GM12878 (cell line): ENCODE data around the gene PANX2. TPM values are rescaled to one million over a fixed set of nuclear protein-coding genes. Genes with fewer than 3 reads are reported as not detected.

Experiments
- ATAC-seq: fragments of 200-7000 bp; cut with Tn5 transposase; 3 replicates; pipeline ENCODE4 v1.9.1; 2020; ENCODE audit warnings: mild to moderate bottlenecking, moderate library complexity
- BruUV-seq: library from RNA; stranded (reverse); fragments of 400-500 nt; replicated peaks from 2 replicates; lab custom pipeline; 2021; lab: Mats Ljungman, UMichigan
- CTCF ChIA-PET: fragments of 300-600 bp; sonication (Branson Sonifier 250); formaldehyde crosslinking; extraction: SDS; loops from one replicate; lab custom pipeline; 2021; ENCODE audit warnings: inconsistent platforms; lab: Yijun Ruan, JAX
- POLR2A ChIA-PET: fragments of 350-600 bp; formaldehyde crosslinking; extraction: SDS; loops from one replicate; lab custom pipeline; 2021; ENCODE audit warnings: inconsistent platforms; lab: Charles Lee
- RAD21 ChIA-PET: fragments of 300-600 bp; sonication (Branson Sonifier 250); formaldehyde crosslinking; loops from one replicate; lab custom pipeline; 2023; ENCODE audit warnings: antibody characterized with exemption; ENCODE audit not compliant: unreplicated experiment; lab: Charles Lee
- SMC1A ChIA-PET: fragments of 300-600 bp; sonication (Branson Sonifier 250); formaldehyde crosslinking; loops from one replicate; lab custom pipeline; 2023; ENCODE audit not compliant: unreplicated experiment, uncharacterized antibody; lab: Charles Lee
- DNase-seq: peaks from one replicate; pipeline ENCODE4 v3.0.0-alpha.2; 2011; ENCODE audit warnings: low read depth, low spot score
- FAIRE-seq: peaks from 3 replicates; lab custom pipeline; 2011; peaks lifted over from hg19 to GRCh38; lab: Jason Lieb, UNC
- H2AFZ ChIP-seq: 2 replicates; pipeline ENCODE4 v1.6.0; 2011; ENCODE audit warnings: low read depth, low read length, control low read depth; ENCODE audit not compliant: control insufficient read depth
- H3K27ac ChIP-seq: 2 replicates; pipeline ENCODE4 v1.5.1; 2011; ENCODE audit warnings: control low read depth; ENCODE audit not compliant: control insufficient read depth, insufficient read depth
- H3K27me3 ChIP-seq, 2 experiments: replicated peaks in 1 of 2; 2 replicates each; pipeline versions ENCODE4 v1.6.0 to v1.6.1; 2011; ENCODE audit warnings: low read length in 1 of 2; ENCODE audit not compliant: control insufficient read depth in 2 of 2, insufficient read depth in 2 of 2
- H3K36me3 ChIP-seq, 2 experiments: 2 replicates each; pipeline ENCODE4 v1.5.1; 2011; ENCODE audit warnings: low read length in 1 of 2; ENCODE audit not compliant: control insufficient read depth in 2 of 2, insufficient read depth in 2 of 2
- H3K4me1 ChIP-seq: 2 replicates; pipeline ENCODE4 v1.6.1; 2011; ENCODE audit warnings: mild to moderate bottlenecking, low read length, moderate library complexity, mixed read lengths; ENCODE audit not compliant: control insufficient read depth, insufficient read depth
- H3K4me2 ChIP-seq: 2 replicates; pipeline ENCODE4 v1.6.0; 2011; ENCODE audit warnings: control low read depth; ENCODE audit not compliant: control insufficient read depth, insufficient read depth
- H3K4me3 ChIP-seq: fragments of 200-600 bp; sonication (generic); 2 replicates; pipeline ENCODE4 v1.5.1; 2016
- H3K79me2 ChIP-seq: 2 replicates; pipeline ENCODE4 v1.6.0; 2011; ENCODE audit warnings: low read length; ENCODE audit not compliant: control insufficient read depth, insufficient read depth
- H3K9ac ChIP-seq: 2 replicates; pipeline ENCODE4 v1.8.0; 2011; ENCODE audit warnings: low read length, control low read depth, mixed read lengths; ENCODE audit not compliant: control insufficient read depth, insufficient read depth
- H3K9me3 ChIP-seq: replicated peaks from 3 replicates; pipeline ENCODE4 v1.5.1; 2011; ENCODE audit warnings: mild to moderate bottlenecking, low read length; ENCODE audit not compliant: control insufficient read depth, insufficient read depth
- H4K20me1 ChIP-seq: 2 replicates; pipeline ENCODE4 v1.6.0; 2011; ENCODE audit not compliant: control insufficient read depth, insufficient read depth
- MEF2B ChIP-seq: fragments of 450-650 bp; IDR thresholded peaks from 2 replicates; pipeline ENCODE4 v1.6.1; 2018; ENCODE audit warnings: mild to moderate bottlenecking, moderate library complexity; ENCODE audit not compliant: partially characterized antibody, poor library complexity, severe bottlenecking
- SREBF1 ChIP-seq: IDR thresholded peaks from 2 replicates; pipeline ENCODE4 v1.6.1; 2012; ENCODE audit warnings: mild to moderate bottlenecking, low read length
- WRNIP1 ChIP-seq: IDR thresholded peaks from 2 replicates; pipeline ENCODE4 v1.6.1; 2011; ENCODE audit warnings: low read depth, low read length, improper control_type of control experiment, borderline replicate concordance
- WGBS: methylation state at CpG from one replicate; pipeline ENCODE4 v1.1.6; 2016; ENCODE audit warnings: low lambda C conversion rate; ENCODE audit not compliant: insufficient replicate concordance, insufficient coverage; ENCODE audit errors: missing lambda C conversion rate; 5-methylcytosine and 5-hydroxymethylcytosine counted together
- in situ Hi-C: fragments of 300-500 bp; cut with MboI; formaldehyde crosslinking; loops from 9 replicates; pipeline ENCODE4 v1.14.3; 2018; ENCODE audit warnings: mixed read lengths
- intact Hi-C: fragments of 100-400 bp; cut with micrococcal nuclease; formaldehyde crosslinking; loops from one replicate; pipeline ENCODE4 v1.14.2; 2022; ENCODE audit not compliant: unreplicated experiment
- polyA plus RNA-seq, 11 experiments: library from polyadenylated mRNA; depleted of rRNA in 4 of 11; unstranded in 6 of 11; stranded (reverse) in 5 of 11; fragments of >200 nt; fragmentation: Nextera tagmentation in 4 of 11; fragmentation: Illumina TruSeq in 1 of 11; extraction: Ambion mirVana in 4 of 11; extraction: Trizol in 1 of 11; gene quantifications; 1 replicate in 1 of 11; 2 replicates in 10 of 11; pipeline versions ENCODE4 v1.2.1 to v1.2.3, GENCODE V29; 2011 to 2016; ENCODE audit warnings: inconsistent platforms in 2 of 11, missing spikeins in 2 of 11, low read depth in 1 of 11
- total RNA-seq, 4 experiments: library from RNA; depleted of rRNA in 3 of 4; stranded (reverse); fragments of >200 nt in 3 of 4; fragmentation: Illumina TruSeq in 1 of 4; extraction: Trizol in 1 of 4; gene quantifications; 2 replicates each; pipeline versions ENCODE4 v1.2.1 to v1.2.3, GENCODE V29; 2013 to 2021
- TF ChIP-seq, protein P1 (sequence below): fragments of 150-350 bp; IDR thresholded peaks from 2 replicates; pipeline ENCODE4 v1.6.1; 2016; ENCODE audit warnings: low read depth, low read length

PANX2 gene
- total and polyA plus RNA-seq, 10 of the 15 experiments (the other 5 are each of a cell fraction or from before 2014, with no cell fraction given) = 0.04 to 0.44 (median 0.17) TPM; not detected in 5

DNA sequence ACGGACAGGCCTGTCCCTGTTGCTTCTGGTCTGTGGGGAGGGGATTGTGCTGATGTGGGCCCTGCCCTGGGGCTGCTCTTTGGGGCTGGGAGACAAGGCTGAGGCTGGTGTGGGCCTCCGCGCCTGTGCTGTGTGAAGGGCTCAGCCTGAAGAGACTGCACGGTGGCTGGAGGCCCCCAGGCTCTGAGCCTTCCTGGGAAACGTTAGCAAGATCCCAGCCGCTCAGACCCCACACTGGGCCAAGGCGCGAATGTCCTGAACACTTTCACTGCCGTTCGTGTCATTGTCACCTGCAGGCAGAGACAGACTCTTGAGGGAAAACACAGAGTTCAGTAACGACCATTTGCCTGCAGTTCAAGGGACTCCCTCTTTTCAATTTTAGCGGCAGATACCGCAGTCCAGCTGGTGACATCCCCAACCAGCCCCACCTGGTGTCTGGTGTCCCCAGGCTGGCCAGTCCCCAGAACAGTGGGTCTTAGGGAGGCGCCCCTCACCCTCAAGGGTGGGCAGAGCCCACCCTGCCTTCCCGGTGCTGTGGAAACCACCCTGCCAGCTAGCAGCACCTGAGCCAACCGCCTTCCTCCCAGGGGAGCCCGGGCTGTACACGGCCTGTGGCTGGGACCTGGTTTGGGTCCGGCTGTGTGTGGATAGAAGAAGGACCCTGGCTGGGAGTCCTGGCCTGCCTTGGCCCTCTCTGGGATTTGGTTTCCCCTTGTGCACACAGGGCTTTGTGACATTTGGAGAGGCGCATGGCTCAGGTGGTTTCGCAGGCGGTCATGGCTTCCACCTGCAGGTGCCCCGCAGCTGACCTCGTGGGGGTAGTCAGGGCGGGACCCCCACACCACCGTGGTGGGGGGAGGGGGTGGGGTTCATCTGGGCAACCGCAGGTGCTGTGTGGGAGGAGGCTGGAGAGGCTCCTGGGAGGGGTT is 5.7 kb downstream of the PANX2 start:
- FAIRE-seq = no peak
- RAD21 ChIA-PET = no interaction called here

More for the DNA sequence above, 5.7 kb downstream of the PANX2 start:
- intact Hi-C loops (no loop called here), in situ Hi-C loops (no loop called here)
- no peaks in the 10 kb centered on the region for H3K27me3 ChIP-seq
- POLR2A ChIA-PET = no interaction called here
- no peak overlapping the region for H3K4me3 ChIP-seq
- BruUV-seq = no TSS peak
- no peak overlapping the region for H3K9ac ChIP-seq
- TF ChIP-seq WRNIP1 (no peak), SREBF1 (no peak), MEF2B (peak; percentile 46)
- TF ChIP-seq, protein P1, sequence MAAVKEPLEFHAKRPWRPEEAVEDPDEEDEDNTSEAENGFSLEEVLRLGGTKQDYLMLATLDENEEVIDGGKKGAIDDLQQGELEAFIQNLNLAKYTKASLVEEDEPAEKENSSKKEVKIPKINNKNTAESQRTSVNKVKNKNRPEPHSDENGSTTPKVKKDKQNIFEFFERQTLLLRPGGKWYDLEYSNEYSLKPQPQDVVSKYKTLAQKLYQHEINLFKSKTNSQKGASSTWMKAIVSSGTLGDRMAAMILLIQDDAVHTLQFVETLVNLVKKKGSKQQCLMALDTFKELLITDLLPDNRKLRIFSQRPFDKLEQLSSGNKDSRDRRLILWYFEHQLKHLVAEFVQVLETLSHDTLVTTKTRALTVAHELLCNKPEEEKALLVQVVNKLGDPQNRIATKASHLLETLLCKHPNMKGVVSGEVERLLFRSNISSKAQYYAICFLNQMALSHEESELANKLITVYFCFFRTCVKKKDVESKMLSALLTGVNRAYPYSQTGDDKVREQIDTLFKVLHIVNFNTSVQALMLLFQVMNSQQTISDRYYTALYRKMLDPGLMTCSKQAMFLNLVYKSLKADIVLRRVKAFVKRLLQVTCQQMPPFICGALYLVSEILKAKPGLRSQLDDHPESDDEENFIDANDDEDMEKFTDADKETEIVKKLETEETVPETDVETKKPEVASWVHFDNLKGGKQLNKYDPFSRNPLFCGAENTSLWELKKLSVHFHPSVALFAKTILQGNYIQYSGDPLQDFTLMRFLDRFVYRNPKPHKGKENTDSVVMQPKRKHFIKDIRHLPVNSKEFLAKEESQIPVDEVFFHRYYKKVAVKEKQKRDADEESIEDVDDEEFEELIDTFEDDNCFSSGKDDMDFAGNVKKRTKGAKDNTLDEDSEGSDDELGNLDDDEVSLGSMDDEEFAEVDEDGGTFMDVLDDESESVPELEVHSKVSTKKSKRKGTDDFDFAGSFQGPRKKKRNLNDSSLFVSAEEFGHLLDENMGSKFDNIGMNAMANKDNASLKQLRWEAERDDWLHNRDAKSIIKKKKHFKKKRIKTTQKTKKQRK = no peak
- H2AFZ ChIP-seq = no peak overlapping the region
- H3K27ac ChIP-seq = no peak overlapping the region
- peak; percentile 6; the same call in 1 of the 3 replicates for ATAC-seq
- H4K20me1 ChIP-seq = no peaks in the 10 kb centered on the region
- no peaks in the 10 kb centered on the region for H3K36me3 ChIP-seq
- SMC1A ChIA-PET = no interaction called here
- no peaks in the 10 kb centered on the region for H3K79me2 ChIP-seq
- CTCF ChIA-PET = interaction anchor here (1.0 kb wide), 2 partner anchors 66 to 387 kb away, joined by 3 read pairs; partner anchors contain the start of gene SYCE3
- H3K4me1 ChIP-seq = peaks cover 6% of the 10 kb centered on the region
- DNase-seq = no peak
- WGBS = 29% methylated on average over 27 of the region's 27 CpGs
- no peaks in the 10 kb centered on the region for H3K9me3 ChIP-seq
- H3K4me2 ChIP-seq = no peak overlapping the region
